GM08714 (cell line): ENCODE measurements around the gene MEGF10.
"Not testable (repeated sequence)": the region's sequence is repeated elsewhere in the genome, so short reads cannot be mapped to it uniquely, and the experiment has no call there.

Experiments used
- H3K4me3 ChIP-seq: fragments of 200-500 bp; sonication (Bioruptor generic); 2 replicates; pipeline ENCODE4 v1.5.1; 2014; ENCODE audit warnings: mild to moderate bottlenecking, low read length, inconsistent platforms
- ZNF274 ChIP-seq: IDR thresholded peaks from 2 replicates; pipeline ENCODE4 v1.6.1; 2012; ENCODE audit warnings: mild to moderate bottlenecking, low read depth, low read length

The MEGF10 gene

GRCh38 chr5:127292030-127292735 lies 1.6 kb downstream of the MEGF10 start:
- H3K4me3 ChIP-seq = no peak overlapping the region
- no peak for TF ChIP-seq ZNF274

- no peak for TF ChIP-seq ZNF274
- H3K4me3 ChIP-seq = no peak overlapping the region
Measured at GRCh38 chr5:127293373-127293772, 2.8 kb downstream of the MEGF10 start.

- no peak for TF ChIP-seq ZNF274
- no peak overlapping the region for H3K4me3 ChIP-seq
Measured at GRCh38 chr5:127294829-127295228, 4.2 kb downstream of the MEGF10 start.

GRCh38 chr5:127295454-127295853 lies 4.9 kb downstream of the MEGF10 start:
- no peak for TF ChIP-seq ZNF274

GRCh38 chr5:127296321-127296720 lies 5.7 kb downstream of the MEGF10 start:
- no peak overlapping the region for H3K4me3 ChIP-seq
- no peak for TF ChIP-seq ZNF274

More at GRCh38 chr5:127295454-127295853, 4.9 kb downstream of the MEGF10 start:
- H3K4me3 ChIP-seq = no peak overlapping the region

GRCh38 chr5:127296894-127297293 lies 6.3 kb downstream of the MEGF10 start:
- not testable (repeated sequence) for H3K4me3 ChIP-seq

GRCh38 chr5:127297348-127298035 lies 6.9 kb downstream of the MEGF10 start:
- TF ChIP-seq ZNF274 = no peak

GRCh38 chr5:127298036-127298429 lies 7.4 kb downstream of the MEGF10 start:
- no peak for TF ChIP-seq ZNF274

More at GRCh38 chr5:127297348-127298035, 6.9 kb downstream of the MEGF10 start:
- H3K4me3 ChIP-seq = no peak overlapping the region

GRCh38 chr5:127298656-127299055 lies 8.1 kb downstream of the MEGF10 start:
- H3K4me3 ChIP-seq = no peak overlapping the region
- TF ChIP-seq ZNF274 = no peak

More at GRCh38 chr5:127298036-127298429, 7.4 kb downstream of the MEGF10 start:
- H3K4me3 ChIP-seq = no peak overlapping the region

- no peak overlapping the region for H3K4me3 ChIP-seq
- no peak for TF ChIP-seq ZNF274
Measured at GRCh38 chr5:127299678-127300077, 9.1 kb downstream of the MEGF10 start.

- H3K4me3 ChIP-seq = no peak overlapping the region
- TF ChIP-seq ZNF274 = no peak
Measured at GRCh38 chr5:127302509-127302908, 11.9 kb downstream of the MEGF10 start.

- no peak for TF ChIP-seq ZNF274
- H3K4me3 ChIP-seq = no peak overlapping the region
Measured at GRCh38 chr5:127303404-127303803, 12.8 kb downstream of the MEGF10 start.

GRCh38 chr5:127305493-127305892 lies 14.9 kb downstream of the MEGF10 start:
- no peak for TF ChIP-seq ZNF274

GRCh38 chr5:127306036-127306435 lies 15.4 kb downstream of the MEGF10 start:
- TF ChIP-seq ZNF274 = no peak
- no peak overlapping the region for H3K4me3 ChIP-seq

More at GRCh38 chr5:127305493-127305892, 14.9 kb downstream of the MEGF10 start:
- H3K4me3 ChIP-seq = no peak overlapping the region

- TF ChIP-seq ZNF274 = no peak
- H3K4me3 ChIP-seq = no peak overlapping the region
Measured at GRCh38 chr5:127306647-127307046, 16.1 kb downstream of the MEGF10 start.

GRCh38 chr5:127307868-127308267 lies 17.3 kb downstream of the MEGF10 start:
- no peak for TF ChIP-seq ZNF274
- H3K4me3 ChIP-seq = no peak overlapping the region

GRCh38 chr5:127308325-127308724 lies 17.7 kb downstream of the MEGF10 start:
- H3K4me3 ChIP-seq = not testable (repeated sequence)
